Kidney capillary endothelial cell (primary cell): Measurements from ENCODE around the gene ISCA1.

Experiments used
- DNase-seq: peaks from one replicate; pipeline ENCODE4 v3.0.0-alpha.2; 2018; ENCODE audit warnings: low spot score

The ISCA1 gene

GRCh38 chr9:86285261-86285660 is 2.9 kb upstream of the ISCA1 start:
- DNase-seq: no peak

GRCh38 chr9:86282979-86283535 is 719 bp upstream of the ISCA1 start:
- no peak for DNase-seq

GRCh38 chr9:86281593-86282076 is 703 bp downstream of the ISCA1 start:
- no peak for DNase-seq

- DNase-seq: no peak
Observed at GRCh38 chr9:86280580-86280979, 1.8 kb downstream of the ISCA1 start.

- no peak for DNase-seq
Observed at GRCh38 chr9:86279839-86280238, 2.5 kb downstream of the ISCA1 start.

- DNase-seq: no peak
Observed at GRCh38 chr9:86277072-86277471, 5.3 kb downstream of the ISCA1 start.

- no peak for DNase-seq
Observed at GRCh38 chr9:86275962-86276361, 6.4 kb downstream of the ISCA1 start.

- no peak for DNase-seq
Observed at GRCh38 chr9:86274821-86275643, 7.3 kb downstream of the ISCA1 start.

- DNase-seq: no peak
Observed at GRCh38 chr9:86272221-86272620, 10.1 kb downstream of the ISCA1 start.

GRCh38 chr9:86263876-86264275 is 18.5 kb downstream of the ISCA1 start:
- no peak for DNase-seq

GRCh38 chr9:86262492-86262891 is 19.8 kb downstream of the ISCA1 start:
- DNase-seq: peak; percentile 30

GRCh38 chr9:86259557-86259956 is 22.8 kb downstream of the ISCA1 start, which contains the start of gene C9orf153:
C9orf153 (minus strand) TSS chr9:86259657; CDS start chr9:86229603, 30,054 bp downstream.
- DNase-seq: no peak

- DNase-seq: no peak
Observed at GRCh38 chr9:86257391-86257790, 24.9 kb downstream of the ISCA1 start.

- no peak for DNase-seq
Observed at GRCh38 chr9:86256653-86257052, 25.7 kb downstream of the ISCA1 start.

GRCh38 chr9:86253577-86253976 is 28.8 kb downstream of the ISCA1 start:
- no peak for DNase-seq

- no peak for DNase-seq
Observed at GRCh38 chr9:86252870-86253269, 29.5 kb downstream of the ISCA1 start.

GRCh38 chr9:86250123-86250522 is 32.2 kb downstream of the ISCA1 start:
- no peak for DNase-seq

GRCh38 chr9:86248746-86249145 is 33.6 kb downstream of the ISCA1 start:
- DNase-seq: no peak

GRCh38 chr9:86246752-86247161 is 35.6 kb downstream of the ISCA1 start:
- no peak for DNase-seq

GRCh38 chr9:86242071-86242470 is 40.3 kb downstream of the ISCA1 start:
- no peak for DNase-seq

GRCh38 chr9:86241216-86241615 is 41.1 kb downstream of the ISCA1 start:
- no peak for DNase-seq

GRCh38 chr9:86238861-86239770 is 43.2 kb downstream of the ISCA1 start:
- DNase-seq: no peak
